Measurements from ENCODE around the gene CASP3.

The CASP3 gene

DNA sequence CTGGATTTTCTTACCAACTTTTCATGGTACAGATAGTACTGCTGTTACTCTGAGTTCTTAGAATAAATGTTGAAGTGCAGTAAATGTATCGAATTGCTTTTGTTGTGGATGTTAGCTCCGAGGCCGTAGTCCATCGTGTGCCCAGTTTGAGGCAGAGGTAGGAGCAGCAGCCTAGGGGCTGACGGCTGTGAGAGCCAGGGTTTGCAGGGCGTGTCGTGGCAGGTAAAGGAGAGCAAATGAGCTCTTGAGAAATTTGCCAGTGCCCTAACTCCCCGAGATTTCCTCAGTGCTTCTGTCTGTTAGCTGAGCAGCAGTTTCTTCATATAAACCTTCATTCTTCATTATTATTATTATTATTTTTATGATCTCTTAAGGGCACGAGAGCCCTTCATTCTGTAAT lies 21.9 kb upstream of the CASP3 start:
- Histone ChIP-seq H3K27me3 (no peaks in the 10 kb centered on the region), H3K9me3 (no peaks in the 10 kb centered on the region), H3K4me1 (ENCODE audit: control insufficient read depth in 1 of 2, insufficient read depth in 1 of 2, low read depth in 1 of 2, low read length in 1 of 2) (peaks cover 33 to 88% of the 10 kb centered on the region in 2 experiments), H3K36me3 (no peaks in the 10 kb centered on the region), H3K4me3 (ENCODE audit: low read depth in 1 of 2, low read length in 1 of 2) (no peak overlapping the region), H3K27ac (peak overlapping the region; percentile 93)
- TF ChIP-seq, protein P1, sequence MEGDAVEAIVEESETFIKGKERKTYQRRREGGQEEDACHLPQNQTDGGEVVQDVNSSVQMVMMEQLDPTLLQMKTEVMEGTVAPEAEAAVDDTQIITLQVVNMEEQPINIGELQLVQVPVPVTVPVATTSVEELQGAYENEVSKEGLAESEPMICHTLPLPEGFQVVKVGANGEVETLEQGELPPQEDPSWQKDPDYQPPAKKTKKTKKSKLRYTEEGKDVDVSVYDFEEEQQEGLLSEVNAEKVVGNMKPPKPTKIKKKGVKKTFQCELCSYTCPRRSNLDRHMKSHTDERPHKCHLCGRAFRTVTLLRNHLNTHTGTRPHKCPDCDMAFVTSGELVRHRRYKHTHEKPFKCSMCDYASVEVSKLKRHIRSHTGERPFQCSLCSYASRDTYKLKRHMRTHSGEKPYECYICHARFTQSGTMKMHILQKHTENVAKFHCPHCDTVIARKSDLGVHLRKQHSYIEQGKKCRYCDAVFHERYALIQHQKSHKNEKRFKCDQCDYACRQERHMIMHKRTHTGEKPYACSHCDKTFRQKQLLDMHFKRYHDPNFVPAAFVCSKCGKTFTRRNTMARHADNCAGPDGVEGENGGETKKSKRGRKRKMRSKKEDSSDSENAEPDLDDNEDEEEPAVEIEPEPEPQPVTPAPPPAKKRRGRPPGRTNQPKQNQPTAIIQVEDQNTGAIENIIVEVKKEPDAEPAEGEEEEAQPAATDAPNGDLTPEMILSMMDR (IDR thresholded peaks at IDR 0.05), result no peak

DNA sequence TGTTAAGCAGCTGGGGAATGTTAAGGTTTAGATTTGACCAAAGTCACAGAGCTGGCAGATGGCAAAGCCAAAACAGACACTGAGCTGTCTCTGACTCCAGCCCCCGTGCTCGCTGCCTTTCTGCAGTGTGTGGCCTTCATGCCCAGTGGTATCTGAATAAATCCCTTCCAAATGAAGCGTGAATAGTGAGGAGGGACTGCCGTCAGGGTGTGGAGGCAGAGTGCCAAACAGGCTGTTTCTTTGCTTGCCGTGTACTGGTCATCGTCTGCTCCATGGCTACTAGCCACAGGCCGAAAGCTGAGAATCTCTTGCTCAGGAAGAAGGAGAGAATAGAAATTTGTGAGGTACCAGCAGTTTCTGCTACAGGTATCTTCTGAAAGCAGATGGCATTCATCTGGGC lies 20.0 kb upstream of the CASP3 start:
- Histone ChIP-seq H3K4me1 (ENCODE audit: control insufficient read depth in 1 of 2, insufficient read depth in 1 of 2, low read depth in 1 of 2, low read length in 1 of 2) (peaks cover 33 to 71% of the 10 kb centered on the region in 2 experiments), H3K9me3 (no peaks in the 10 kb centered on the region), H3K27me3 (no peaks in the 10 kb centered on the region), H3K36me3 (no peaks in the 10 kb centered on the region), H3K27ac (peak overlapping the region; percentile 93), H3K4me3 (ENCODE audit: low read depth in 1 of 2, low read length in 1 of 2) (no peak overlapping the region)
- TF ChIP-seq, protein P1 (IDR thresholded peaks at IDR 0.05), result no peak

DNA sequence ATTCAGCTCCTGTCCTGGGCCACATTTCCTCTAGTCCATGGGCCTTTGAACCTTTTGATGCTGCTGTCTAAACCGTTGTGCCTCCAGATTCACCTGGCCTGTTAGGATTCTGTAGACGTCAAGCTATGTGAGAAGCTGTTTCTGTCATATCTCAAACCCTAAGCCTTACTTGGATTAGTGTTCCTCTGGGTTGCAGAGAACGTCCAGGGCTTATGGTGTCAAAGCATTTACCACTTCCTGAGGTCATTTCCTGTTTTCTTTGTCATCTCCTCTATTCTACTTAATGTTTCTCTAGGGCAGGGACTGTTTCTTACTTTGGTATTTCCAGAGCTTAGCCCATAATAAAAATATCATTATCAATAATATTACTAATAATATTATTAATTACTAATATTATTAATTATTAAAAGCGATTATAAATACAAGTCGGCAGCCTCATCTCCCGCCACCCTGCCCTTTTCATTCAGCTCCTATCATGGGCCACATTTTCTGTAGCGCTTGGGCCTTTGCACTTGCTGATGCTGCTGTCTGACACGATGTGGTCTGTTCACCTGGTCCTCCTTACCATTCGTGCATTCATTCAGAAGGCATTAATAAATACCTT lies 19.4 kb upstream of the CASP3 start:
- no peaks in the 10 kb centered on the region for H3K9me3 ChIP-seq
- H3K4me3 ChIP-seq (ENCODE audit: low read depth in 1 of 2, low read length in 1 of 2), result peak overlapping the region in 1 of 2 experiments; percentile 9
- TF ChIP-seq, protein P1 (IDR thresholded peaks at IDR 0.05), result no peak
- no peaks in the 10 kb centered on the region for H3K36me3 ChIP-seq
- peaks cover 33 to 65% of the 10 kb centered on the region in 2 experiments for H3K4me1 ChIP-seq (ENCODE audit: control insufficient read depth in 1 of 2, insufficient read depth in 1 of 2, low read depth in 1 of 2, low read length in 1 of 2)
- peak overlapping the region; percentile 93 for H3K27ac ChIP-seq
- no peaks in the 10 kb centered on the region for H3K27me3 ChIP-seq

DNA sequence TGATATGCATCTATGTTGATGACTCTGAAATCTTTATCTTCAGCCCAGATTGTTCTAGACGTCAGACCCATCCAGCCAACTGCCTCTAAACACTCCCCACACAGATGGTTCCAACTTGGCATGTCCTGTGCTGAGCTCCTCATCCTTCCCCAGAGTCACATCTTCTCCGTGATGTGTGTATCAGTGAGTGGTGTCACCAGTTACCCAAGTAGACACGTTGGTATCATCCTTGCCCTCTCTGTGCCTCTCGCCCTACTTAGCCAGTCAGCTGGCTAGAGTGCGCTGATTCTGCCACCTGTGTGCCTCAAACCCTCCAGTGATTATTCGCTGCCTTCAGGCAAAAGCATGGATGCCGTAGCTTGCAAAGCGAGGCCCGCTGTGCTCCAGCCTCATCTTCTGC lies 18.8 kb upstream of the CASP3 start:
- Histone ChIP-seq H3K27ac (peak overlapping the region; percentile 93), H3K27me3 (no peaks in the 10 kb centered on the region), H3K4me3 (ENCODE audit: low read depth in 1 of 2, low read length in 1 of 2) (peak overlapping the region in 1 of 2 experiments; percentile 9), H3K36me3 (no peaks in the 10 kb centered on the region), H3K4me1 (ENCODE audit: control insufficient read depth in 1 of 2, insufficient read depth in 1 of 2, low read depth in 1 of 2, low read length in 1 of 2) (peaks cover 33 to 62% of the 10 kb centered on the region in 2 experiments), H3K9me3 (no peaks in the 10 kb centered on the region)
- TF ChIP-seq, protein P1 (IDR thresholded peaks at IDR 0.05), result no peak

DNA sequence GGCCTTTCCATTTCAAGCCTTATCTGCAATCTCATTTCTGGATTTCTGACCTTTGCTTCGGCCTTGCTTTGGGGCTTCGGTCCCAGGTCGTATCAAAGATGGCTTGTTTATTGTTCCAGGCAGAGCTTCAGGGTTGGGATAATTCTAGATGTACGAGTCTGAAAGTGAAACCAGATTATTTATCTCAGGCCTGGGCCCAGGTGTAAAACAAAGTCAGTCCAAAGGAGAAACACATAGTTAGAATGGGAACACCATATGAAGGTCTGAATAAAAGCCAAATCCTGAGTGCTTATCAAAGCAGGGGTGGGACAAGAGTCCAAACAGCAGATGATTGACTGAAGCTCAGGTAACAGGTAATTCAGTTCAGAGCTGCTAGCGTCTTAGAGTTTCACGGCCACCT lies 17.4 kb upstream of the CASP3 start:
- peak overlapping the region; percentile 93 for H3K27ac ChIP-seq
- TF ChIP-seq, protein P1 (IDR thresholded peaks at IDR 0.05), result no peak
- no peak overlapping the region for H3K4me3 ChIP-seq (ENCODE audit: low read depth in 1 of 2, low read length in 1 of 2)

More for the DNA sequence above, 17.4 kb upstream of the CASP3 start:
- H3K36me3 ChIP-seq, result no peaks in the 10 kb centered on the region
- H3K4me1 ChIP-seq (ENCODE audit: control insufficient read depth in 1 of 2, insufficient read depth in 1 of 2, low read depth in 1 of 2, low read length in 1 of 2), result peaks cover 25 to 60% of the 10 kb centered on the region in 2 experiments
- H3K9me3 ChIP-seq, result no peaks in the 10 kb centered on the region
- no peaks in the 10 kb centered on the region for H3K27me3 ChIP-seq
